ENCODE measurements around the gene CDKN2B. TPM values are rescaled to one million over a fixed set of nuclear protein-coding genes. Genes with fewer than 3 reads are reported as not detected.

Gene CDKN2B
- total RNA-seq, 2 donors from 2014 or later = 6.0 to 9.6 TPM

GRCh38 chr9:22005702-22006606 is 3.2 kb downstream of the CDKN2B start:
- Histone ChIP-seq H3K4me3 (no peak overlapping the region), H3K4me1 (peaks cover 11% of the 10 kb centered on the region), H3K27ac (no peak overlapping the region), H3K9me3 (no peaks in the 10 kb centered on the region), H3K27me3 (peaks cover 0 to 7% of the 10 kb centered on the region in 2 donors), H3K36me3 (replicated peaks in 1 of 2; ENCODE audit: insufficient read depth in 1 of 2, low read depth in 2 of 2) (no peaks in the 10 kb centered on the region)
- ATAC-seq = no peak
- DNase-seq = no peak
- 15 to 37% methylated on average over 16 to 44 of the region's 44 CpGs for WGBS, 2 donors
- intact Hi-C loops (cut with DNase I) = no loop called here
- no peak for TF ChIP-seq POLR2A (IDR thresholded peaks at IDR 0.05)
- no peak for TF ChIP-seq CTCF (IDR thresholded peaks at IDR 0.05)

DNA sequence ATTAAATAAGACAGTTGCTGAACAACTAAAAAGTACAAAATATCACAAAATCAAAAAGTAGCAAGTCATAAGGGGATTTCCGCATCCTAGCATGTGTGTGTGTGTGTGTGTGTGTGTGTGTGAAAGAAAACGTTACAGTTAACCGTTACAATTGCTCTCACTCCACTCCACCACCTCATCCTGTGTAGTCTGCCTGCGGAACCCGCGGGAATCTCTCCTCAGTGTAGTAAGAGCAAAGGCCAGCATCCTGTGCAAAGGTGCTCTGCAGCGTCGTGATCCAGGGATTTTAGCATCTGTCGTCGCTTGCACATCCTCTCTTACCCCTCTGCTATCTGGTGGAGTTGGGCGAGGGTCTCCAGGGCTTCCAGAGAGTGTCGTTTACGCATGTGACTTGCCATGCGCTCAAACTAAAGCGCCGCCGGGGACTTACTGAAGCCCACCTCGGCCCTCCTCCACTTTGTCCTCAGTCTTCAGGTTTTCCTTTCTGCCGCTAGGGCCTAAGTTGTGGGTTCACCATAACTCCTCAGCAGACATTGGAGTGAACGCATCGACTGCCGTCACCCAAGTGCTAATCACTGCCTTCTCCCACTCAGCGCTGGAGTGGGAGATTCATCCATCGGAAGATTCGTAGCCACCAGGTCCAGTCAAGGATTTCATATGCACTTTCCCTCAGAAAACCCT is 3.9 kb downstream of the CDKN2B start:
- Histone ChIP-seq H3K36me3 (replicated peaks in 1 of 2; ENCODE audit: insufficient read depth in 1 of 2, low read depth in 2 of 2) (no peaks in the 10 kb centered on the region), H3K27me3 (peaks cover 0 to 7% of the 10 kb centered on the region in 2 donors), H3K27ac (no peak overlapping the region), H3K4me1 (peaks cover 11% of the 10 kb centered on the region), H3K9me3 (no peaks in the 10 kb centered on the region), H3K4me3 (no peak overlapping the region)
- ATAC-seq (no peak), DNase-seq (no peak)
- 37 to 75% methylated on average over 25 of the region's 25 CpGs for WGBS, 2 donors
- intact Hi-C loops (cut with DNase I) = no loop called here
- TF ChIP-seq CTCF (IDR thresholded peaks at IDR 0.05) = no peak
- no peak for TF ChIP-seq POLR2A (IDR thresholded peaks at IDR 0.05)

DNA sequence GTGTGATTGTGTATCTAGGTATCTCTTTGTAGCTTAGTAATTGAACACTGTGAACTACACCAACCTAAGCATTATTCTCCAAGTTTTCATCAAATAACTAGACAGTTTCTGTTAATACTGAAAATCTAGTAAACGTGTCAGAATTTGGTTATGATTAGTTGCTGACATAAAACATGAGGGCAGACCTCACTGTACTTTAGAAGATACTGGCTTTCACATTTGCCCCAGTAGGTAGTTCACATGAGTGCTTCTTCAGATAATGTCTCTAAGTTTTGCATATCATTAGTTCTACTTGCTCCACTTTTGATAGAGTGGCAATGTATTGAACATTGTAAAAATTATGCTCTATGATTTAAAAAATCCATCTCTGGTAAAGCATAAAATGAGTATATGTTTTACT is 7.1 kb downstream of the CDKN2B start:
- DNase-seq (no peak), ATAC-seq (no peak)
- Histone ChIP-seq H3K27me3 (peaks cover 0 to 7% of the 10 kb centered on the region in 2 donors), H3K4me3 (no peak overlapping the region), H3K4me1 (no peaks in the 10 kb centered on the region), H3K36me3 (replicated peaks in 1 of 2; ENCODE audit: insufficient read depth in 1 of 2, low read depth in 2 of 2) (no peaks in the 10 kb centered on the region), H3K9me3 (no peaks in the 10 kb centered on the region), H3K27ac (no peak overlapping the region)
- TF ChIP-seq CTCF (IDR thresholded peaks at IDR 0.05) (no peak), POLR2A (IDR thresholded peaks at IDR 0.05) (no peak)
- 67 to 68% methylated on average over 1 of the region's 1 CpG for WGBS, 2 donors
- intact Hi-C loops (cut with DNase I) = no loop called here

GRCh38 chr9:21998026-21998425 is 11.1 kb downstream of the CDKN2B start:
- Histone ChIP-seq H3K4me1 (peaks cover 17% of the 10 kb centered on the region), H3K36me3 (replicated peaks in 1 of 2; ENCODE audit: insufficient read depth in 1 of 2, low read depth in 2 of 2) (no peaks in the 10 kb centered on the region), H3K4me3 (no peak overlapping the region), H3K9me3 (no peaks in the 10 kb centered on the region), H3K27ac (no peak overlapping the region), H3K27me3 (no peaks in the 10 kb centered on the region)
- no peak for DNase-seq
- no peak for ATAC-seq
- intact Hi-C loops (cut with DNase I) = loop anchor here (10.0 kb wide), 1 partner anchor 63 kb away; no protein-coding TSS in a partner anchor
- TF ChIP-seq CTCF (IDR thresholded peaks at IDR 0.05) = no peak
- TF ChIP-seq POLR2A (IDR thresholded peaks at IDR 0.05) = no peak
- 93 to 100% methylated on average over 2 of the region's 2 CpGs for WGBS, 2 donors
